ENCODE data around the gene WNK1. TPM values are rescaled to one million over a fixed set of nuclear protein-coding genes. Genes with fewer than 3 reads are reported as not detected.

The WNK1 gene
- total RNA-seq, 4 donors from 2014 or later: 109 to 245 (median 135) TPM

DNA sequence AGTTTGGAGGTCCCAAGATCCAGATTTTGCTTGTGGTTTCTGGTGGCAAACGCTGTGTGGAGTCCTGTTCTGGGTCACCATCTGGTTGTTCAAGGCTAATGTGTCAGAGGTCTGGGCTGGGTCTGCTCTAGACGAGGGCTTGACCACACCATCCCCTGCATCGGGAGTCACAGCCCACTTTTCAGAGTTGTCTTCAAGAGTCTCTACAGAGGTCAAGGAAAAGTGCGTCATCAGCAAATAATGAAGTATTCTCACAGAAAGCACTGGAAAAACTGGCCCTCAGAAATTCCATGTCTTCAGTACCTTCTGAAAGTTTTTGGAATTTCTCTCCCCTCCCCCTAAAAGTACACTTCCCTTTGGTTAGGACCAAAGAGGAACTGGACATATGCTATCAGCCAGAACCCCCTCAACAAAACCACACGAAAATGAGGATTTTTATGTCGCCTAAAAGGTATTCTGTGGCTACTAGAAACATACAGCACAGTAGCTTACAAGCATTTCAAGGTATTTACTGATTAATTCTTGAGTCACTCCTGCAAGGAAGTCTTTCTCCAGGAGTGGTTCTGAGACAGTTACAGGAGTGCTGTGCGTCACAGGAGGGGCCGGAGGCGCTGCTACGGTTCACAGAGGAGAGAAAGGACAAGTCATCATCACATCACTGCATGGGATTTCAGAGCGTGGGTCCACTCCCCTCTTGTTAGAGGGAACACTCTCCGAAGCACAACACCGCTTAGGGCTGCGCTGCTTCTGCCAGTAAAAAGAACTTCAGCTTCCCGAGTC is 161.7 kb downstream of the WNK1 start:
- no peaks in the 10 kb centered on the region for H3K9me3 ChIP-seq
- no peak for TF ChIP-seq POLR2AphosphoS5 (IDR thresholded peaks at IDR 0.05)
- TF ChIP-seq EP300 (IDR thresholded peaks at IDR 0.05): no peak
- TF ChIP-seq POLR2A (IDR thresholded peaks at IDR 0.05): no peak
- TF ChIP-seq, protein P1, sequence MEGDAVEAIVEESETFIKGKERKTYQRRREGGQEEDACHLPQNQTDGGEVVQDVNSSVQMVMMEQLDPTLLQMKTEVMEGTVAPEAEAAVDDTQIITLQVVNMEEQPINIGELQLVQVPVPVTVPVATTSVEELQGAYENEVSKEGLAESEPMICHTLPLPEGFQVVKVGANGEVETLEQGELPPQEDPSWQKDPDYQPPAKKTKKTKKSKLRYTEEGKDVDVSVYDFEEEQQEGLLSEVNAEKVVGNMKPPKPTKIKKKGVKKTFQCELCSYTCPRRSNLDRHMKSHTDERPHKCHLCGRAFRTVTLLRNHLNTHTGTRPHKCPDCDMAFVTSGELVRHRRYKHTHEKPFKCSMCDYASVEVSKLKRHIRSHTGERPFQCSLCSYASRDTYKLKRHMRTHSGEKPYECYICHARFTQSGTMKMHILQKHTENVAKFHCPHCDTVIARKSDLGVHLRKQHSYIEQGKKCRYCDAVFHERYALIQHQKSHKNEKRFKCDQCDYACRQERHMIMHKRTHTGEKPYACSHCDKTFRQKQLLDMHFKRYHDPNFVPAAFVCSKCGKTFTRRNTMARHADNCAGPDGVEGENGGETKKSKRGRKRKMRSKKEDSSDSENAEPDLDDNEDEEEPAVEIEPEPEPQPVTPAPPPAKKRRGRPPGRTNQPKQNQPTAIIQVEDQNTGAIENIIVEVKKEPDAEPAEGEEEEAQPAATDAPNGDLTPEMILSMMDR (IDR thresholded peaks at IDR 0.05): no peak
- H3K27ac ChIP-seq: no peak overlapping the region
- H3K27me3 ChIP-seq: no peaks in the 10 kb centered on the region
- WGBS, 2 donors (ENCODE audit: low coverage in 1 of 2): 77 to 88% methylated on average over 6 to 12 of the region's 15 CpGs
- peaks cover 0 to 96% of the 10 kb centered on the region in 2 donors for H3K36me3 ChIP-seq
- peaks cover 0 to 17% (median 0%) of the 10 kb centered on the region in 3 donors for H3K4me1 ChIP-seq
- no peak for ATAC-seq
- no peak overlapping the region for H3K4me3 ChIP-seq

DNA sequence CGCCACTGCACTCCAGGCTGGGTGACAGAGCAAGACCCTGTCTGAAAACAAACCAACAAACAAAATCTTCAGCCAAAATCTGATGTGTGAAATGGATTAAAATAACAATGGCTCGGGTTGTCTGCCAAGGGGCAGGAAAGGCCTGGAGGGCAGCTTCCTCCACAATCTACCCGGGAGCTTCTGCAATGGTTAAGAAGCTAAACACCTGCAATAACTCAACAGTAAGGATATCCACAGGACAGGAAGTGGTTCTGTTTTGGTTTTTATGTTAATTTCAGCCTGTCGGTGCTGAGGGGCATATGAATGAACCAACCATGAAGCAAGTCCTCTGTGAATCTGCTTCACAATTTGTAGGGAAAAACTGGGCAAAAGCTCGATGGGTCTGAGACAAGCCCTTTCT is 162.7 kb downstream of the WNK1 start:
- H3K4me1 ChIP-seq: peaks cover 0 to 17% (median 0%) of the 10 kb centered on the region in 3 donors
- no peak overlapping the region for H3K27ac ChIP-seq
- no peak for ATAC-seq
- TF ChIP-seq POLR2A (IDR thresholded peaks at IDR 0.05): no peak
- TF ChIP-seq, protein P1 (IDR thresholded peaks at IDR 0.05): no peak
- no peak for TF ChIP-seq EP300 (IDR thresholded peaks at IDR 0.05)
- no peak for TF ChIP-seq POLR2AphosphoS5 (IDR thresholded peaks at IDR 0.05)
- H3K27me3 ChIP-seq: no peaks in the 10 kb centered on the region
- H3K4me3 ChIP-seq: no peak overlapping the region
- WGBS, 2 donors (ENCODE audit: low coverage in 1 of 2): 73 to 80% methylated on average over 3 to 5 of the region's 5 CpGs
- no peaks in the 10 kb centered on the region for H3K9me3 ChIP-seq
- peaks cover 0 to 89% of the 10 kb centered on the region in 2 donors for H3K36me3 ChIP-seq

DNA sequence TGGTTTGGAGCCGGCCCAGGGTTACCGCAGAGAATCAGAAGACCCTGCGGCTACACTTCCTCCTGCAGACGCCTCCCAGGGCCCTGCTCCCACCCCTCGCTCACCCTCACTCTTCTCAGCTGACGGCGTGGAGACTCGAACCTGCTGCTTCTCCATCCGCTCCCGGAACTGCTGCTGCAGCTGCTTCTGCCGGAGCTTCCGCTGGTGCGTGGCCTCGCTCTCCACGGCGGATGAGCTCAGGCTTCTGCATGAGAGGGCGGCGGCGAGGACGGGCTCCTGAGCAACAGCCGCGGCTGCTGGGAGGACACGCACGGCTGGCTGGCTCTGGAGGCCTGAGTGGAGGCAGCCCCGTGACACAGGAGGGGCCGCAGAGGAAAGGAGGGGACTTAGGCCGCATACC is 163.9 kb downstream of the WNK1 start:
- Histone ChIP-seq H3K27me3 (no peaks in the 10 kb centered on the region), H3K4me1 (peaks cover 0 to 9% (median 0%) of the 10 kb centered on the region in 3 donors), H3K9me3 (no peaks in the 10 kb centered on the region), H3K4me3 (no peak overlapping the region), H3K27ac (no peak overlapping the region), H3K36me3 (peaks cover 0 to 85% of the 10 kb centered on the region in 2 donors)
- no peak for ATAC-seq
- TF ChIP-seq, protein P1 (IDR thresholded peaks at IDR 0.05): no peak
- TF ChIP-seq EP300 (IDR thresholded peaks at IDR 0.05) (no peak), POLR2A (IDR thresholded peaks at IDR 0.05) (no peak), POLR2AphosphoS5 (IDR thresholded peaks at IDR 0.05) (no peak)
- 76 to 93% methylated on average over 3 to 5 of the region's 27 CpGs for WGBS, 2 donors (ENCODE audit: low coverage in 1 of 2)

DNA sequence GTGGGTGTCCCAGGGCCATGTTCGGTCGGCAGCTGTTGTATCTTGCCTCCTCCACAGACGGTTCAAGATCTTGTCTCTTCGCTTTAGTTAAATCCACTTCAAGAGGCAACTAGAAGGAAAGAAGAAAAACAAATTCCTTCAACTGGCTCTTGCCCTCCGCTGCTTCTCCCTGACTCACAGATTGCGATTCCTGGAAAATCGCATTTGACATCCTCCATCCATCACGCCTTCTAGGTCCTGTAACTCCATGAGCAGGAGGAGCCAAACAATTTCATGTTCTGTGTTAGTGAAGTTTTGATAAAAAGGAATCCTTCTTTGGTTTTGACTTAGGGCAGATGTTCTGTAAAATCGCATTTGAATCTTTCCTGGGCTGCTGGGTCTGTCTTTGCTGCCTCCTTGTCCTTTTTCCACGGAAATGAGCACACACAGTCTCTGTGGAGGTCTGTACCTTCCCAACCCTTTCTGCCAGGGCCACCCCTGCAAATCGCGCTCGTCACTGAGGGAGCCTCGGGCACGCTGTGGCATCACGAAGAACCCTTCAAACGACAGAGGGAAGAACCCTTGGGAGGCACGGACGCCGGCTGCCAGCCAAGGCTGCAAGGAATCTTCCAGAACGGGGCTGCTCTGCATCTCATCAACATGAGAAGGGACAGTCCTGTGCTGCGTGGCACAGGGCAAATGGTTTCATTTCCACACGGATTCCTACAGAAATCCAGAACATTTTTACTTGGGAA is 164.5 kb downstream of the WNK1 start:
- Histone ChIP-seq H3K9me3 (no peaks in the 10 kb centered on the region), H3K4me1 (peaks cover 0 to 4% (median 0%) of the 10 kb centered on the region in 3 donors), H3K36me3 (peaks cover 0 to 82% of the 10 kb centered on the region in 2 donors), H3K27me3 (no peaks in the 10 kb centered on the region), H3K27ac (no peak overlapping the region), H3K4me3 (no peak overlapping the region)
- no peak for ATAC-seq
- 57 to 63% methylated on average over 6 to 15 of the region's 23 CpGs for WGBS, 2 donors (ENCODE audit: low coverage in 1 of 2)
- TF ChIP-seq EP300 (IDR thresholded peaks at IDR 0.05) (no peak), POLR2A (IDR thresholded peaks at IDR 0.05) (no peak), POLR2AphosphoS5 (IDR thresholded peaks at IDR 0.05) (peak; percentile 63)
- TF ChIP-seq, protein P1 (IDR thresholded peaks at IDR 0.05): no peak
